ENCODE measurements around the gene SMIM35. TPM values are rescaled to one million over a fixed set of nuclear protein-coding genes. Genes with fewer than 3 reads are reported as not detected.

The SMIM35 gene
- total and polyA plus RNA-seq, 2 of the 13 experiments (the other 11 are each of a cell fraction or from before 2014, with no cell fraction given) = not detected

- TF ChIP-seq SATB2 (CRISPR knock-in tag; IDR thresholded peaks at IDR 0.05) (no peak), ZNF281 (CRISPR knock-in tag; IDR thresholded peaks at IDR 0.05; ENCODE audit: borderline replicate concordance) (no peak), ASH2L (IDR thresholded peaks at IDR 0.05; ENCODE audit: insufficient read length, low read depth, low read length) (no peak), ZNF460 (CRISPR knock-in tag; IDR thresholded peaks at IDR 0.05; ENCODE audit: borderline replicate concordance) (no peak), NR2F1 (CRISPR knock-in tag; IDR thresholded peaks at IDR 0.05) (peak in 1 of 2 experiments; percentile 62; a peak in 1 of 4 replicates), USF2 (IDR thresholded peaks at IDR 0.05; ENCODE audit: low read depth, low read length) (no peak), USF2 (CRISPR knock-in tag; IDR thresholded peaks at IDR 0.05; ENCODE audit: borderline replicate concordance) (no peak), RFXAP (CRISPR knock-in tag; IDR thresholded peaks at IDR 0.05; ENCODE audit: borderline replicate concordance) (no peak), SAP130 (CRISPR knock-in tag; IDR thresholded peaks at IDR 0.05; ENCODE audit: low read depth) (peak; percentile 35), ZNF292 (CRISPR knock-in tag; IDR thresholded peaks at IDR 0.05; ENCODE audit: borderline replicate concordance, low read depth) (0 out of 2 replicates have a peak, but pooled peaks have one; percentile 29), ETV5 (CRISPR knock-in tag; IDR thresholded peaks at IDR 0.05; ENCODE audit: borderline replicate concordance) (peak; percentile 68; the same call in 1 of the 2 replicates), NONO (IDR thresholded peaks at IDR 0.05) (no peak), NONO (CRISPR knock-in tag; conservative IDR thresholded peaks at IDR 0.05) (0 out of 2 replicates have a peak, but pooled peaks have one; percentile 37), SOX5 (CRISPR knock-in tag; IDR thresholded peaks at IDR 0.05; ENCODE audit: borderline replicate concordance) (0 out of 2 replicates have a peak, but pooled peaks have one; percentile 23), RARA (CRISPR knock-in tag; IDR thresholded peaks at IDR 0.05) (peak; percentile 53; the same call in 1 of the 2 replicates)
Observed at GRCh38 chr11:118082880-118083552, 3.7 kb downstream of the SMIM35 start (continued).
